ENCODE results near the gene PAX3.

Gene PAX3

DNA sequence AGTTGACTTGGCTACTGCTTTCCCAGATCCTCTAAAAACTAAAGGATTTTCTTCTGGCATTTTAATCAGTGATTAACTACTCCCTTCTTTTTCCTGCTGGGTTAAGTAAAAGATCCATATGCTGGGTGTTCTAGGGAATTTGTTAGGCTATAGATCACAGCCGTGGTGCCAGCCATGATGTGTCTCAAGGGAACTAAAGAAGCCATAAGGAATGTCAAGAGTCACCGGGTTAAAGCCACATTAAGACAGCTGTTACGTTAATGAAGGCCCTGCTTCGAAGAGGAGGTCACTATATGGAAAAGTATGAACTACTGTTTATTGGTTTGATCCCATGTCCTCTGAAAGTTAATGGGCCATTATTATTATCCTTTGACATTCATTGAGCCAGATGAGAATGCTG lies 70.7 kb downstream of the PAX3 start:
- H3K36me3 ChIP-seq (ENCODE audit: insufficient read depth, insufficient read length, low read length): no peaks in the 10 kb centered on the region
- H3K4me1 ChIP-seq (ENCODE audit: insufficient read depth, insufficient read length): no peaks in the 10 kb centered on the region
- H3K27me3 ChIP-seq (ENCODE audit: insufficient read depth, insufficient read length): no peaks in the 10 kb centered on the region
- H3K9ac ChIP-seq (ENCODE audit: insufficient read length, low read depth): no peak overlapping the region
- no peak for DNase-seq (ENCODE audit: low read depth, low spot score)
- no peak overlapping the region for H3K4me3 ChIP-seq (ENCODE audit: insufficient read length, low read depth)
- no peaks in the 10 kb centered on the region for H3K9me3 ChIP-seq (ENCODE audit: insufficient read depth, low read length)
- TF ChIP-seq ZNF274 (IDR thresholded peaks at IDR 0.05; ENCODE audit: low read depth, low read length) (no peak), SUZ12 (IDR thresholded peaks at IDR 0.05; ENCODE audit: extremely low read depth, insufficient read depth, insufficient read length) (no peak), YY1 (IDR thresholded peaks at IDR 0.05; ENCODE audit: insufficient read depth, insufficient read length) (no peak)

- H3K9me3 ChIP-seq (ENCODE audit: insufficient read depth, low read length): no peaks in the 10 kb centered on the region
- no peaks in the 10 kb centered on the region for H3K4me1 ChIP-seq (ENCODE audit: insufficient read depth, insufficient read length)
- H3K9ac ChIP-seq (ENCODE audit: insufficient read length, low read depth): no peak overlapping the region
- TF ChIP-seq YY1 (IDR thresholded peaks at IDR 0.05; ENCODE audit: insufficient read depth, insufficient read length): no peak
- TF ChIP-seq SUZ12 (IDR thresholded peaks at IDR 0.05; ENCODE audit: extremely low read depth, insufficient read depth, insufficient read length): no peak
- no peak for TF ChIP-seq ZNF274 (IDR thresholded peaks at IDR 0.05; ENCODE audit: low read depth, low read length)
- H3K4me3 ChIP-seq (ENCODE audit: insufficient read length, low read depth): no peak overlapping the region
- no peaks in the 10 kb centered on the region for H3K27me3 ChIP-seq (ENCODE audit: insufficient read depth, insufficient read length)
- no peak for DNase-seq (ENCODE audit: low read depth, low spot score)
- H3K36me3 ChIP-seq (ENCODE audit: insufficient read depth, insufficient read length, low read length): no peaks in the 10 kb centered on the region
Observed at GRCh38 chr2:222218786-222219185, 80.0 kb downstream of the PAX3 start.

GRCh38 chr2:222217712-222218111 lies 81.1 kb downstream of the PAX3 start:
- Histone ChIP-seq H3K9ac (ENCODE audit: insufficient read length, low read depth) (no peak overlapping the region), H3K9me3 (ENCODE audit: insufficient read depth, low read length) (no peaks in the 10 kb centered on the region), H3K36me3 (ENCODE audit: insufficient read depth, insufficient read length, low read length) (no peaks in the 10 kb centered on the region), H3K4me1 (ENCODE audit: insufficient read depth, insufficient read length) (no peaks in the 10 kb centered on the region), H3K27me3 (ENCODE audit: insufficient read depth, insufficient read length) (no peaks in the 10 kb centered on the region), H3K4me3 (ENCODE audit: insufficient read length, low read depth) (no peak overlapping the region)
- TF ChIP-seq ZNF274 (IDR thresholded peaks at IDR 0.05; ENCODE audit: low read depth, low read length) (no peak), YY1 (IDR thresholded peaks at IDR 0.05; ENCODE audit: insufficient read depth, insufficient read length) (no peak), SUZ12 (IDR thresholded peaks at IDR 0.05; ENCODE audit: extremely low read depth, insufficient read depth, insufficient read length) (no peak)
- DNase-seq (ENCODE audit: low read depth, low spot score): no peak

- no peak for DNase-seq (ENCODE audit: low read depth, low spot score)
Observed at GRCh38 chr2:222214885-222215284, 83.9 kb downstream of the PAX3 start.

GRCh38 chr2:222213049-222213448 lies 85.7 kb downstream of the PAX3 start:
- Histone ChIP-seq H3K36me3 (ENCODE audit: insufficient read depth, insufficient read length, low read length) (no peaks in the 10 kb centered on the region), H3K9ac (ENCODE audit: insufficient read length, low read depth) (no peak overlapping the region), H3K9me3 (ENCODE audit: insufficient read depth, low read length) (no peaks in the 10 kb centered on the region), H3K4me3 (ENCODE audit: insufficient read length, low read depth) (no peak overlapping the region), H3K4me1 (ENCODE audit: insufficient read depth, insufficient read length) (no peaks in the 10 kb centered on the region), H3K27me3 (ENCODE audit: insufficient read depth, insufficient read length) (no peaks in the 10 kb centered on the region)
- DNase-seq (ENCODE audit: low read depth, low spot score): no peak
- TF ChIP-seq YY1 (IDR thresholded peaks at IDR 0.05; ENCODE audit: insufficient read depth, insufficient read length) (no peak), SUZ12 (IDR thresholded peaks at IDR 0.05; ENCODE audit: extremely low read depth, insufficient read depth, insufficient read length) (no peak), ZNF274 (IDR thresholded peaks at IDR 0.05; ENCODE audit: low read depth, low read length) (no peak)

More at GRCh38 chr2:222214885-222215284, 83.9 kb downstream of the PAX3 start:
- Histone ChIP-seq H3K27me3 (ENCODE audit: insufficient read depth, insufficient read length) (no peaks in the 10 kb centered on the region), H3K9me3 (ENCODE audit: insufficient read depth, low read length) (no peaks in the 10 kb centered on the region), H3K9ac (ENCODE audit: insufficient read length, low read depth) (no peak overlapping the region), H3K4me3 (ENCODE audit: insufficient read length, low read depth) (no peak overlapping the region), H3K4me1 (ENCODE audit: insufficient read depth, insufficient read length) (no peaks in the 10 kb centered on the region), H3K36me3 (ENCODE audit: insufficient read depth, insufficient read length, low read length) (no peaks in the 10 kb centered on the region)
- TF ChIP-seq YY1 (IDR thresholded peaks at IDR 0.05; ENCODE audit: insufficient read depth, insufficient read length) (no peak), SUZ12 (IDR thresholded peaks at IDR 0.05; ENCODE audit: extremely low read depth, insufficient read depth, insufficient read length) (no peak), ZNF274 (IDR thresholded peaks at IDR 0.05; ENCODE audit: low read depth, low read length) (no peak)

DNA sequence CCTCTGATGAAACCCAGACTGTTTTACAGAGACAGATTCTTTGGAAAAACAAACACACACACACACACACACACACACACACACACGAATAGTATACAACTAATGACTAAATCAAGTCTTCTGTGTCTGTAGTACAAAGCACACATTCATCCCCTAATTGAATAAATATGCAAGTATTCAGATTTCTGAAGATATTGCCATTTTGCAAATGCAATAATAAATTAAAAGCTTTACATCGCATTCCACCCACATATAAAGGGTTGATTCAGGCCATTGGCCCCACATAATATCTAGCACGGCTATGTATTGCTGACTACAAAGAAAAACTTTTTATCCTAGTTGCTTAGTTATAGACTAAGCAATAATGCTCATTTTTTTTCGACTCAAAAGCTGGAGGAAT lies 86.2 kb downstream of the PAX3 start:
- Histone ChIP-seq H3K36me3 (ENCODE audit: insufficient read depth, insufficient read length, low read length) (no peaks in the 10 kb centered on the region), H3K27me3 (ENCODE audit: insufficient read depth, insufficient read length) (no peaks in the 10 kb centered on the region), H3K4me3 (ENCODE audit: insufficient read length, low read depth) (no peak overlapping the region), H3K9ac (ENCODE audit: insufficient read length, low read depth) (no peak overlapping the region), H3K9me3 (ENCODE audit: insufficient read depth, low read length) (no peaks in the 10 kb centered on the region), H3K4me1 (ENCODE audit: insufficient read depth, insufficient read length) (no peaks in the 10 kb centered on the region)
- DNase-seq (ENCODE audit: low read depth, low spot score): no peak
- no peak for TF ChIP-seq SUZ12 (IDR thresholded peaks at IDR 0.05; ENCODE audit: extremely low read depth, insufficient read depth, insufficient read length)
- TF ChIP-seq ZNF274 (IDR thresholded peaks at IDR 0.05; ENCODE audit: low read depth, low read length): no peak
- no peak for TF ChIP-seq YY1 (IDR thresholded peaks at IDR 0.05; ENCODE audit: insufficient read depth, insufficient read length)

DNA sequence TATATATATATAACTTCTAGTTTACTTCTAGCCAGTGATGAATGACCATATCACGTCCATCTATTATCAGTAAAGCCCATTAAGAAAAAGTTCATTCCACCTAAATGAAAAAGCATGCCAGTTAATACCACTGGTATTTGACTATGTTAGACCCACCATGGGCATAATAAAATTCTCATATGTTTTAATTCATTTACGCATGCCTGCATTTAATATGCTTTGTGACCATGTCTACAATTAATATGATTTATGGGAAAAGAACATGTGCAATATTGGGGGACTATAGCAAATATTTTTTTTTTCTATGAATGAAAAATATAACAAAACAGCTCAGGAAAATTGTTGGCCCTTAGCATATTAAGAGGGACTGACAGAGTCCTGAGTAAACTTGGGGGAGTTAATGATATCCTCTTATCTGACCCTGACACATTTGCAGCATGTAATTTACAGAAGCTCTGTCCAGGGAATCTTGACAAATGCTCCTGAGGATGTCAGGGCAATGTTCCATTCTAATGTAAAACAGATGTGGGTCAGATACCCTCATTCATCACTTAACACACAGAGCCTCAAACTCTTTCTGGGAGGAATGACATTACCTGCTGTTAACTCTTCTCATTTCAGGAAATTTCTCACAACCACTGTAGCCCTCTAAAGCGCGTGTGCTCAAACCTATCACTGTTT lies 90.6 kb downstream of the PAX3 start:
- Histone ChIP-seq H3K4me3 (ENCODE audit: insufficient read length, low read depth) (no peak overlapping the region), H3K9ac (ENCODE audit: insufficient read length, low read depth) (no peak overlapping the region), H3K36me3 (ENCODE audit: insufficient read depth, insufficient read length, low read length) (no peaks in the 10 kb centered on the region), H3K4me1 (ENCODE audit: insufficient read depth, insufficient read length) (no peaks in the 10 kb centered on the region), H3K27me3 (ENCODE audit: insufficient read depth, insufficient read length) (no peaks in the 10 kb centered on the region), H3K9me3 (ENCODE audit: insufficient read depth, low read length) (no peaks in the 10 kb centered on the region)
- TF ChIP-seq SUZ12 (IDR thresholded peaks at IDR 0.05; ENCODE audit: extremely low read depth, insufficient read depth, insufficient read length): no peak
- no peak for TF ChIP-seq YY1 (IDR thresholded peaks at IDR 0.05; ENCODE audit: insufficient read depth, insufficient read length)
- no peak for TF ChIP-seq ZNF274 (IDR thresholded peaks at IDR 0.05; ENCODE audit: low read depth, low read length)
- no peak for DNase-seq (ENCODE audit: low read depth, low spot score)
